ENCODE data around the gene PPME1.

The PPME1 gene

DNA sequence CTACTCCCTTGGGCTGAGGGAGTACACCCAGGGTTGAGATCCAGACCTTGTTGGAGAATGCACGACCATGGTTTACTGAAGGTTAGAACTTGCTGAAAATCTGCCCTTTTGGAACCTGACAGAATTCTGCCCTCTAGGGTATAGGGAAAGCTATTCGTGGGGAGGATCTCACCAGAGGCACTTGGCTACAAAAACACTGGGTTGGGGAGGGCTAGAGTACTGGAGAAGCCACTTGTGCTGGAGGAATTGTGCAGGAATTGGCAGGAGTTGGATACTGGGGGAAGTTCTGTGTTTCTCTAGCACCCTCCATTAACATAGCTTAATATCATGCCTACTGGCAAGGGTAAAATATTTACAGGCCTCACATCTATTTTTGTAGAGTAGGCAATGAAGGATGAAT lies 55.8 kb downstream of the PPME1 start:
- H3K4me3 ChIP-seq (ENCODE audit: low read length): no peak overlapping the region

DNA sequence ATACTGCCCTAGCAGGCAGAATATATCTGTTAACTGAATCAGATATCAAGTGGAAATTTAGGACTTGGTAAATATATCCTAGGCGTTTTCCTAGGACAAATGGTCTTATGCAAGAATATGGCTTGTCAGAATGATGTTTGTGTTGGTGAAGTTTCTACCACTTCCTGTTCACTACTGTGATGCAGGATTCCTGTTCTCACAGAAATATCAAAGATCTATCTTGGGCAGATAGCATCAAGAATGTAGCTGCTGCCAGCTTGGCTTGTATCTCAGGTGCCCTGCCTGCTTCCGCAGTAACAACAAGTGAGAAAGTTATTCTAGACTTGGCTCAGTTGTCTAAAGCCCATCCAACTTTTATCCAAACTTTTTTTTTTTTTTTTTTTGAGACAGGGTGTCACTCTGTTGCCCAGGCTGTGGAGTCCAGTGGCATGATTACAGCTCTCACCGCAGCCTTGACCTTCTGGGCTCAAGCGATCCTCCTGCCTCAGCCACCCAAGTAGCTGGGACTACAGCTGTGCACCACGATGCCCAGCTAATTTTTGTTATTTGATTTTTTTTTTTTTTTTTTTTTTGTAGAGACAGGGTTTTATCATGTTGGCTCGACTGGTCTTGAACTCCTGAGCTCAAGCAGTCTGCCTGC lies 61.3 kb downstream of the PPME1 start:
- TF ChIP-seq ZNF274 (IDR thresholded peaks at IDR 0.05; ENCODE audit: low read depth, low read length): no peak
- no peak overlapping the region for H3K4me3 ChIP-seq (ENCODE audit: low read length)

More for the DNA sequence above, 55.8 kb downstream of the PPME1 start:
- no peak for TF ChIP-seq ZNF274 (IDR thresholded peaks at IDR 0.05; ENCODE audit: low read depth, low read length)

DNA sequence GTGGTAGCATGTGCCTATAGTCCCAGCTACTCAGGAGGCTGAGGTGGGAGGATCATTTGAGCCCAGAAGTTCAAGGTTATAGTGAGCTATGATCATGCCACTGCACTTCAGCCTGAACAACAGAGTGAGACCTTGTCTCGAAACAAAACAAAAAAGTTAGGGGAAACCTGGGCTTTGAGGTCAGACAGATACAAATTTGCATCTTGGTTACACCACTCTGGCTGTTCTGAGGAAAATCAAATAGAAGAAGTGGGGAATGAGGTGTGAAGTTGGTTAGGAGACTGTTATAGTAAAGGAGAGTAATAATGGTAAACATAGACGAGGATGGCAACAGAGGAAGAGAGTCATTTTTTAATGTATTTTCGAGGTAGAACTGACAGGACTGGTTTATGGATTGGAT lies 62.6 kb downstream of the PPME1 start:
- no peak overlapping the region for H3K4me3 ChIP-seq (ENCODE audit: low read length)
- no peak for TF ChIP-seq ZNF274 (IDR thresholded peaks at IDR 0.05; ENCODE audit: low read depth, low read length)

DNA sequence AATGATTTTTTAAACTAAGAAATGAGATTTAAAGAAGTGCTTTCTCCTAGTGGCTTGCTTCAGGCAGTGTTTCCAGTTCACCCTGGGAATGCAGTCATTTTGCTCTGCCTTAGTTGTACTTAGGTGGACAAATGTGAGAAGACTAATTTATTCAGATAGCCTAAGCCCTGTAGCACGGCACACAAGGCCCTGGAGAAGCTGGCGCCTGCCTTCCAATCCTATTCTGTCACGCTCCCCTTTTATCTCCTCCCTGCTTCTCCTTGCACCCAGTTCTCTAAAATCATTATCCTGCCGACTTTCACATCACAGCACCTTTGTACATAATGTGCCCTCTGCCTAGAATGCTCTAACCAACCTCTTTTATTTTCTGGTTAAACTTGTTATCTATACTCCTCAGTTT lies 64.0 kb downstream of the PPME1 start:
- H3K4me3 ChIP-seq (ENCODE audit: low read length): no peak overlapping the region
- no peak for TF ChIP-seq ZNF274 (IDR thresholded peaks at IDR 0.05; ENCODE audit: low read depth, low read length)

DNA sequence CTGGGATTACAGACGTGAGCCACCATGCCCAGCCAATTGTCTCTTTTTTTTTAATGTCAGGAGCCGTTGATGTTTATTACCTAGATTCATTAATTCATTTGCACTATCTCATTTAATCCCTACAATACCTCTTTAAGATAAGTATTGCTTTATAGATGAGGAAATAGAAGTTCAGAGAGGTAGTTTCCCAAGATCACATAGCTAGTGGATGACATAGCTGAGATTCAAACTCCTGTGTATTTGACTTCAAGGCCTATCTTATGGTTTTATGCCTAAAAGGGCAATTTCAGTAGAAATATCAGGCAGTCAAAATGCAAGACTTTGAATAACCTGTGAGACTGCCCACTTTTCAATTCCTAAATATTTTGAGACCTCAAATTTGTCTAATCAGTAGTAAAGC lies 66.5 kb downstream of the PPME1 start:
- no peak for TF ChIP-seq ZNF274 (IDR thresholded peaks at IDR 0.05; ENCODE audit: low read depth, low read length)

GRCh38 chr11:74238243-74238642 lies 67.2 kb downstream of the PPME1 start:
- no peak overlapping the region for H3K4me3 ChIP-seq (ENCODE audit: low read length)
- no peak for TF ChIP-seq ZNF274 (IDR thresholded peaks at IDR 0.05; ENCODE audit: low read depth, low read length)

More for the DNA sequence above, 66.5 kb downstream of the PPME1 start:
- no peak overlapping the region for H3K4me3 ChIP-seq (ENCODE audit: low read length)

DNA sequence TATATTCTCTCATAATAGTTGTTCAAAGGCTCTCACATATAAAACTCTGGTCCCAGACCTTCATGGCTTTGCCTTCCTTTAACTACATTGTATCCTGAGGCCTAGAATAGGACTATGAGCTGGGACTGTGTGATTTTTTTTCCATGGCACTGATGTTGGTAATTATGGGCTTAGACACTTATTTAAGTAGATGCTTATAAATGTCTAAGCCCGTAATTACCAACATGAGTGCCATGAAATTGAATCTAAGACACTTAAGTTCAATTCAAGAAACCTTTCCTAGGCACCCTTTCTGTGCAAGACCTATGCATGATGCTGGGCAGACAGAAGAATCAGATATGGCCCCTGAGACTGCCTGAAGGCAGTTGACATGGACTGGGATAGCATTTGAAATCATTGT lies 77.4 kb downstream of the PPME1 start:
- H3K4me3 ChIP-seq (ENCODE audit: low read length): no peak overlapping the region
- TF ChIP-seq ZNF274 (IDR thresholded peaks at IDR 0.05; ENCODE audit: low read depth, low read length): no peak

GRCh38 chr11:74249496-74249895 lies 78.4 kb downstream of the PPME1 start:
- H3K4me3 ChIP-seq (ENCODE audit: low read length): no peak overlapping the region
- TF ChIP-seq ZNF274 (IDR thresholded peaks at IDR 0.05; ENCODE audit: low read depth, low read length): no peak

- no peak for TF ChIP-seq ZNF274 (IDR thresholded peaks at IDR 0.05; ENCODE audit: low read depth, low read length)
- H3K4me3 ChIP-seq (ENCODE audit: low read length): no peak overlapping the region
Observed at GRCh38 chr11:74253361-74253760, 82.3 kb downstream of the PPME1 start.

DNA sequence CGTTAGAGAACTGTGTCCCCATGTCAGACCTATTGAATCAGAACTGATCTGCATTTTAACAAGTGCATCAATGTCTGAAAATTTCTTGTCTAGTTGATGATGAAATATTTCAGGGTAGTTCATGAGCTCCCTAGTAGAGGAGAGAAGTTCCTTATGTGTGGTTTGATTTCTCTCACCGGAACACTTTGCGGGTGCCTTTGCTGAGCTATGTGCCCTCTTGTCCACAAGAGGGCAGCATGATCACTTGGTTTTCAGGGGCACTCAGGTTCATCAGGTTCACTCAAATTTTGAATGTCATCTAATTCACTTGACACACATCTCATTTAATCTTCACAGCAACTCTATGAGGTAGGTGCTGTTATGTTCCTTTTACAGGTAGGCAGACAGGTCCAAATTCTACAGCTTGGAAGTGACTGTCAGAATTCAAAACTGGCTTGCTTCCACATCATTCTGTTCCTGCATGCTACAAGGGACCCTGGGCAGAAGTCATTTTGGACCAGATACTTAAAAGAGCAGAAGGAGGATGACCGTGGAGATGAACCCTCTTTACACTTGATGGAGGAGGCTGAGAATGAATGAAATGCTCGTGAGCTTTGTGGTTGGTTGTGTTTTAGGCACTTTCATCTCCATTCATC lies 84.8 kb downstream of the PPME1 start:
- TF ChIP-seq ZNF274 (IDR thresholded peaks at IDR 0.05; ENCODE audit: low read depth, low read length): no peak
- no peak overlapping the region for H3K4me3 ChIP-seq (ENCODE audit: low read length)

GRCh38 chr11:74256378-74257133 lies 85.5 kb downstream of the PPME1 start:
- H3K4me3 ChIP-seq (ENCODE audit: low read length): no peak overlapping the region
- no peak for TF ChIP-seq ZNF274 (IDR thresholded peaks at IDR 0.05; ENCODE audit: low read depth, low read length)

- H3K4me3 ChIP-seq (ENCODE audit: low read length): no peak overlapping the region
- TF ChIP-seq ZNF274 (IDR thresholded peaks at IDR 0.05; ENCODE audit: low read depth, low read length): no peak
Observed at GRCh38 chr11:74257959-74258553, 87.0 kb downstream of the PPME1 start.

GRCh38 chr11:74262725-74263124 lies 91.6 kb downstream of the PPME1 start:
- no peak for TF ChIP-seq ZNF274 (IDR thresholded peaks at IDR 0.05; ENCODE audit: low read depth, low read length)
- no peak overlapping the region for H3K4me3 ChIP-seq (ENCODE audit: low read length)

DNA sequence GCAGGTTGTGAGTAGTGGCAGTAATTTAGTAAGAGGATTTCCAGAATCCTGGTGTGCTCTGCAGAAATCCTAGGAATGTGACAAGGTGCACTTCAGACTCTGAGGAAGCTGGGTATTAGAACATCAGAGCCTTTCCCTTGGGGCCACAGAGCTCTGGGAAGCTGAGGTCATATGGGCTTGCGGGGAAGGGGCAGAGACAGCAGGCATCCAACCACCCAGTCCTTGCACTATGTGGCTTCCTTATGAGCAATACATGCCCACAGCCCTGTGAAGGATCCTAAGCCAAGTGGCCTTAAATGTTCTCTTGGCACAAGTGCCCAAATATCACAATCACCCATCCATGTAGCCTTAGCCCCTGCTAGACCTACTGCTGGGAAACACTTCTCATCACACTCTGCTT lies 94.2 kb downstream of the PPME1 start:
- H3K4me3 ChIP-seq (ENCODE audit: low read length): no peak overlapping the region
- TF ChIP-seq ZNF274 (IDR thresholded peaks at IDR 0.05; ENCODE audit: low read depth, low read length): no peak

GRCh38 chr11:74267014-74267413 lies 95.9 kb downstream of the PPME1 start:
- H3K4me3 ChIP-seq (ENCODE audit: low read length): no peak overlapping the region
- no peak for TF ChIP-seq ZNF274 (IDR thresholded peaks at IDR 0.05; ENCODE audit: low read depth, low read length)
